IMR-90 (cell line): ENCODE results near the gene NHSL2. TPM values are rescaled to one million over a fixed set of nuclear protein-coding genes. Genes with fewer than 3 reads are reported as not detected.

Experiments
- ATAC-seq: fragments of 200-7000 bp; cut with Tn5 transposase; 2 replicates; pipeline ENCODE4 v1.9.1; 2020; ENCODE audit warnings: low read depth, mild to moderate bottlenecking, moderate library complexity
- BruUV-seq: library from RNA; stranded (reverse); fragments of 400-500 nt; replicated peaks from 2 replicates; lab custom pipeline; 2021; lab: Mats Ljungman, UMichigan
- CTCF ChIA-PET: fragments of 300-600 bp; formaldehyde crosslinking; extraction: SDS; loops from one replicate; lab custom pipeline; 2021; ENCODE audit warnings: antibody characterized with exemption; lab: Yijun Ruan, JAX
- POLR2A ChIA-PET: fragments of 300-600 bp; sonication (Branson Sonifier 250); formaldehyde crosslinking; loops from one replicate; lab custom pipeline; 2022; ENCODE audit warnings: antibody characterized with exemption; ENCODE audit not compliant: unreplicated experiment; lab: Charles Lee
- DNase-seq: peaks from one replicate; pipeline ENCODE4 v3.0.0; 2013
- H2AFZ ChIP-seq: replicated peaks from 2 replicates; pipeline ENCODE3; 2013; ENCODE audit warnings: low read length, mild to moderate bottlenecking; ENCODE audit not compliant: poor library complexity
- H2AK5ac ChIP-seq: 2 replicates; pipeline ENCODE4 v1.6.1; 2013; ENCODE audit warnings: low read depth, low read length, inconsistent platforms
- H2AK9ac ChIP-seq: replicated peaks from 2 replicates; pipeline ENCODE3; 2013; ENCODE audit warnings: mild to moderate bottlenecking, low read depth, low read length, moderate library complexity; ENCODE audit not compliant: poor library complexity
- H2BK120ac ChIP-seq: 2 replicates; pipeline ENCODE4 v1.6.1; 2013; ENCODE audit warnings: low read depth, low read length, inconsistent platforms
- H2BK15ac ChIP-seq: 3 replicates; pipeline ENCODE4 v1.6.1; 2013; ENCODE audit warnings: low read depth, low read length, inconsistent platforms
- H2BK20ac ChIP-seq: 2 replicates; pipeline ENCODE4 v1.6.1; 2013; ENCODE audit warnings: low read depth, mild to moderate bottlenecking, inconsistent platforms, low read length, moderate library complexity
- H2BK5ac ChIP-seq: 2 replicates; pipeline ENCODE4 v1.6.1; 2013; ENCODE audit warnings: mild to moderate bottlenecking, low read depth, low read length, inconsistent platforms; ENCODE audit not compliant: poor library complexity, severe bottlenecking
- H3K14ac ChIP-seq: replicated peaks from 2 replicates; pipeline ENCODE4 v1.6.1; 2013; ENCODE audit warnings: low read depth, low read length, inconsistent platforms
- H3K18ac ChIP-seq: 2 replicates; pipeline ENCODE4 v1.6.1; 2013; ENCODE audit warnings: low read depth, low read length, control low read depth
- H3K23ac ChIP-seq: 2 replicates; pipeline ENCODE4 v1.6.1; 2013; ENCODE audit warnings: low read depth, low read length, inconsistent platforms
- H3K27ac ChIP-seq: 2 replicates; pipeline ENCODE4 v1.5.1; 2013; ENCODE audit warnings: mild to moderate bottlenecking, control low read depth, low read length; ENCODE audit not compliant: insufficient read depth
- H3K27me3 ChIP-seq: 2 replicates; pipeline ENCODE4 v1.6.1; 2013; ENCODE audit warnings: low read length; ENCODE audit not compliant: control insufficient read depth, insufficient read depth
- H3K36me3 ChIP-seq: 2 replicates; pipeline ENCODE4 v1.6.1; 2013; ENCODE audit warnings: low read length, mixed read lengths; ENCODE audit not compliant: control insufficient read depth, insufficient read depth
- H3K4ac ChIP-seq: 2 replicates; pipeline ENCODE4 v1.6.1; 2013; ENCODE audit warnings: low read depth, low read length, inconsistent platforms
- H3K4me1 ChIP-seq: 2 replicates; pipeline ENCODE4 v1.6.1; 2013; ENCODE audit warnings: low read length, mixed read lengths; ENCODE audit not compliant: control insufficient read depth, insufficient read depth
- H3K4me2 ChIP-seq: 2 replicates; pipeline ENCODE4 v1.6.1; 2013; ENCODE audit warnings: low read depth, mild to moderate bottlenecking, control low read depth, low read length, moderate library complexity
- H3K4me3 ChIP-seq: 2 replicates; pipeline ENCODE4 v1.5.1; 2013; ENCODE audit warnings: low read depth, mild to moderate bottlenecking, control low read depth, low read length, moderate library complexity; ENCODE audit not compliant: insufficient read depth
- H3K56ac ChIP-seq: 2 replicates; pipeline ENCODE4 v1.6.1; 2013; ENCODE audit warnings: low read length, inconsistent platforms; ENCODE audit not compliant: insufficient read depth; ENCODE audit errors: extremely low read depth
- H3K79me1 ChIP-seq, 2 experiments: 2 replicates each; pipeline ENCODE4 v1.6.1; 2013; ENCODE audit warnings: low read length in 2 of 2, inconsistent platforms in 1 of 2, low read depth in 1 of 2
- H3K9ac ChIP-seq: 2 replicates; pipeline ENCODE4 v1.6.1; 2013; ENCODE audit warnings: low read depth, low read length, control low read depth
- H3K9me1 ChIP-seq: 2 replicates; pipeline ENCODE4 v1.6.1; 2013; ENCODE audit warnings: low read length, inconsistent platforms; ENCODE audit not compliant: insufficient read depth
- H3K9me3 ChIP-seq: 2 replicates; pipeline ENCODE4 v1.6.1; 2013; ENCODE audit warnings: low read length; ENCODE audit not compliant: control insufficient read depth, insufficient read depth
- H4K20me1 ChIP-seq: 2 replicates; pipeline ENCODE4 v1.6.1; 2013; ENCODE audit warnings: low read length, inconsistent platforms; ENCODE audit not compliant: insufficient read depth
- H4K5ac ChIP-seq: 2 replicates; pipeline ENCODE4 v1.6.1; 2013; ENCODE audit warnings: mild to moderate bottlenecking, low read depth, low read length, control low read depth
- H4K8ac ChIP-seq, 2 experiments: 2 replicates each; pipeline ENCODE4 v1.6.1; 2013; ENCODE audit warnings: low read depth in 2 of 2, low read length in 2 of 2, control low read depth in 1 of 2, inconsistent platforms in 1 of 2
- H4K91ac ChIP-seq: 2 replicates; pipeline ENCODE4 v1.6.1; 2013; ENCODE audit warnings: low read depth, low read length, inconsistent platforms; ENCODE audit not compliant: insufficient read depth
- BHLHE40 ChIP-seq: fragments of 150-350 bp; IDR thresholded peaks from 2 replicates; pipeline ENCODE4 v1.6.1; 2016; ENCODE audit warnings: mild to moderate bottlenecking, low read depth, low read length
- CEBPB ChIP-seq: IDR thresholded peaks from 2 replicates; pipeline ENCODE4 v1.6.1; 2012; ENCODE audit warnings: low read depth, low read length, improper control_type of control experiment
- CHD1 ChIP-seq: IDR thresholded peaks from 2 replicates; pipeline ENCODE4 v1.6.1; 2012; ENCODE audit warnings: low read depth, low read length, improper control_type of control experiment
- CTCF ChIP-seq: conservative IDR thresholded peaks from 2 replicates; pipeline ENCODE4 v1.5.1; 2012; ENCODE audit warnings: mild to moderate bottlenecking, low read depth, low read length, improper control_type of control experiment
- ELK1 ChIP-seq: fragments of 150-350 bp; IDR thresholded peaks from 2 replicates; pipeline ENCODE4 v1.6.1; 2016; ENCODE audit warnings: low read depth, mild to moderate bottlenecking, low read length, moderate library complexity, borderline replicate concordance
- FOS ChIP-seq: fragments of 150-350 bp; IDR thresholded peaks from 2 replicates; pipeline ENCODE4 v1.6.1; 2016; ENCODE audit warnings: low read depth, low read length
- MAFK ChIP-seq: IDR thresholded peaks from 2 replicates; pipeline ENCODE4 v1.6.1; 2012; ENCODE audit warnings: low read depth, low read length, improper control_type of control experiment
- MAZ ChIP-seq: IDR thresholded peaks from 2 replicates; pipeline ENCODE4 v1.6.1; 2012; ENCODE audit warnings: low read depth, mild to moderate bottlenecking, low read length, improper control_type of control experiment, moderate library complexity, borderline replicate concordance
- MXI1 ChIP-seq: IDR thresholded peaks from 2 replicates; pipeline ENCODE4 v1.6.1; 2012; ENCODE audit warnings: low read depth, mild to moderate bottlenecking, low read length, moderate library complexity, borderline replicate concordance
- NFE2L2 ChIP-seq: fragments of 150-350 bp; IDR thresholded peaks from 2 replicates; pipeline ENCODE4 v1.6.1; 2016; ENCODE audit warnings: low read depth, mild to moderate bottlenecking, low read length
- POLR2A ChIP-seq: IDR thresholded peaks from 2 replicates; pipeline ENCODE4 v1.6.1; 2012; ENCODE audit warnings: mild to moderate bottlenecking, low read depth, low read length
- RAD21 ChIP-seq: IDR thresholded peaks from 2 replicates; pipeline ENCODE4 v1.6.1; 2012; ENCODE audit warnings: low read length, improper control_type of control experiment
- RCOR1 ChIP-seq: IDR thresholded peaks from 2 replicates; pipeline ENCODE4 v1.6.1; 2012; ENCODE audit warnings: mild to moderate bottlenecking, low read length, improper control_type of control experiment; ENCODE audit not compliant: insufficient replicate concordance
- RFX5 ChIP-seq: IDR thresholded peaks from 2 replicates; pipeline ENCODE4 v1.8.0; 2012; ENCODE audit warnings: low read depth, mild to moderate bottlenecking, low read length, moderate library complexity
- SMC3 ChIP-seq: fragments of 150-350 bp; IDR thresholded peaks from 2 replicates; pipeline ENCODE4 v1.6.1; 2016; ENCODE audit warnings: low read depth, mild to moderate bottlenecking, antibody characterized with exemption, low read length, moderate library complexity
- USF2 ChIP-seq: fragments of 150-350 bp; IDR thresholded peaks from 2 replicates; pipeline ENCODE4 v1.6.1; 2017; ENCODE audit warnings: mild to moderate bottlenecking, antibody characterized with exemption, low read length, low read depth
- WGBS, 2 experiments: methylation state at CpG; one replicate each; pipeline versions ENCODE4 v1.1.5 to v1.1.7; 2013; ENCODE audit warnings: missing lambda C conversion rate in 2 of 2; ENCODE audit not compliant: insufficient read length in 1 of 2; ENCODE audit errors: extremely low coverage in 2 of 2; 5-methylcytosine and 5-hydroxymethylcytosine counted together
- dilution Hi-C: fragments of 300-500 bp; cut with HindIII; formaldehyde crosslinking; loops from one replicate; pipeline ENCODE4 v1.14.3; 2018; ENCODE audit warnings: low sequenced_read_pairs; ENCODE audit not compliant: unreplicated experiment
- in situ Hi-C: fragments of 300-500 bp; cut with MboI; formaldehyde crosslinking; loops from 3 replicates; pipeline ENCODE4 v1.14.3; 2019; ENCODE audit warnings: low sequenced_read_pairs, inconsistent platforms, mixed read lengths
- intact Hi-C: fragments of 100-400 bp; cut with micrococcal nuclease; formaldehyde crosslinking; loops from 2 replicates; pipeline ENCODE4 v1.10.0; 2022
- polyA plus RNA-seq, 3 experiments: library from polyadenylated mRNA; depleted of rRNA; stranded (reverse); fragments of >200 nt; gene quantifications; 2 replicates each; pipeline ENCODE4 v1.2.3, GENCODE V29; 2012; ENCODE audit warnings: low replicate concordance in 1 of 3
- total RNA-seq: library from RNA; depleted of rRNA; stranded (reverse); fragments of >200 nt; gene quantifications from 2 replicates; pipeline ENCODE4 v1.2.3, GENCODE V29; 2012

Gene NHSL2
- total and polyA plus RNA-seq, 2 of the 4 experiments (the other 2 are of a cell fraction): 0.72 to 0.75 TPM

- no peak overlapping the region for H3K4me2 ChIP-seq
- H3K9me1 ChIP-seq: no peaks in the 10 kb centered on the region; the same call in 1 of the 2 replicates
- H4K5ac ChIP-seq: no peak overlapping the region
- no peak overlapping the region for H2AK5ac ChIP-seq
- H3K9me3 ChIP-seq: 0 out of 2 replicates have a peak, but pooled peaks cover 1% of the 10 kb centered on the region
- intact Hi-C loops (no loop called here), in situ Hi-C loops (no loop called here), dilution Hi-C loops (no loop called here)
- H2BK20ac ChIP-seq: no peak overlapping the region
- no peak for DNase-seq
- no peak overlapping the region for H3K18ac ChIP-seq
- no peak for TF ChIP-seq BHLHE40
- no peak for TF ChIP-seq USF2
- TF ChIP-seq MXI1: no peak
- TF ChIP-seq RFX5: no peak
- TF ChIP-seq RAD21: no peak
- TF ChIP-seq RCOR1: no peak
- TF ChIP-seq CEBPB: no peak
- no peak for TF ChIP-seq FOS
- no peak for TF ChIP-seq NFE2L2
- TF ChIP-seq CTCF: no peak
- no peak for TF ChIP-seq MAZ
- no peak for TF ChIP-seq CHD1
- TF ChIP-seq SMC3: no peak
- TF ChIP-seq POLR2A: no peak
- TF ChIP-seq ELK1: no peak
- no peak for TF ChIP-seq MAFK
- no peak overlapping the region for H3K27ac ChIP-seq
- no peaks in the 10 kb centered on the region for H3K36me3 ChIP-seq
- H3K4ac ChIP-seq: no peak overlapping the region
- H2AFZ ChIP-seq: no peak overlapping the region
- ChIA-PET CTCF (no interaction called here), POLR2A (no interaction called here)
- no peak overlapping the region for H4K91ac ChIP-seq
- H2BK5ac ChIP-seq: no peak overlapping the region
- H2AK9ac ChIP-seq: no peak overlapping the region
- no peaks in the 10 kb centered on the region for H3K4me1 ChIP-seq
- H3K9ac ChIP-seq: no peak overlapping the region
- no peak overlapping the region for H3K56ac ChIP-seq
- BruUV-seq: no TSS peak
- H4K8ac ChIP-seq: no peak overlapping the region
- no peak overlapping the region for H2BK120ac ChIP-seq
- WGBS, 2 experiments: 80% methylated on average over 2 of the region's 5 CpGs; no CpG with 5 or more reads in 1 of the 2 experiments
- H3K23ac ChIP-seq: no peak overlapping the region
- H4K20me1 ChIP-seq: no peaks in the 10 kb centered on the region
- no peak overlapping the region for H3K14ac ChIP-seq
- no peak overlapping the region for H2BK15ac ChIP-seq
- ATAC-seq: no peak
- no peak overlapping the region for H3K4me3 ChIP-seq
- peaks cover 62% of the 10 kb centered on the region for H3K27me3 ChIP-seq
- no peaks in the 10 kb centered on the region for H3K79me1 ChIP-seq
These were observed 142.9 kb downstream of the NHSL2 start for GRCh38 chrX:72053508-72053907.
